ENCODE measurements around the gene CADPS2. TPM values are rescaled to one million over a fixed set of nuclear protein-coding genes. Genes with fewer than 3 reads are reported as not detected.

CADPS2 gene
- total and polyA plus RNA-seq, 2 of the 8 experiments (the other 6 are each of a cell fraction or from before 2014, with no cell fraction given) = 8.9 to 22.3 TPM

DNA sequence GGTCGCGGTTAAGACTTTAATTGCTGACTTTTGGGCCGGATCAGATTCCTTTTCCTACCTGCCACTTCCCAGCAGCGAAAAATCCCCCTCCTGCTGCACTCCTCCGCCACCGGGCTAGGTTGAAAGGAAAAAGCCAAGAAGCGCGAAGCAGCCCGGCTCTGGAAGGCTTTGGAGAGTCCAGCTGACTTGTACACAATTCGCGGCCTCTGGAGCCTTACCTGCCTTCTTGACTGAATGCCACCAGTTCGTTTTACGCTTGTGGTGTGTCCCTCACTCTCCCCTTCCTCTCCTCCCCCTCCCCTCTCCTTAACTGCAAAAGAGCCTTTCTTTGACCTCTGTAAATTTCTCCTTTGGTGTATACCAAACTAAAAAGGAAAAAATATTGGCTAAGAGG lies 579.0 kb downstream of the CADPS2 start:
- H4K20me1 ChIP-seq (replicated peaks in 1 of 2; ENCODE audit: control insufficient read depth in 1 of 2, insufficient read depth in 2 of 2, low read length in 2 of 2) = no peaks in the 10 kb centered on the region
- peak overlapping the region in 3 of 4 experiments; percentile 23 to 30 (median 26); a peak in 3 of 7 replicates for H3K9ac ChIP-seq (replicated peaks in 1 of 4; ENCODE audit: extremely low read depth in 1 of 4, low read depth in 3 of 4, low read length in 3 of 4)
- H3K79me1 ChIP-seq (ENCODE audit: low read depth, low read length) = no peaks in the 10 kb centered on the region
- H2BK12ac ChIP-seq (ENCODE audit: low read depth, low read length) = 0 out of 2 replicates have a peak overlapping the region, but pooled peaks have one; percentile 94
- peaks cover 0 to 26% of the 10 kb centered on the region in 2 experiments; a peak in 3 of 4 replicates for H3K79me2 ChIP-seq (ENCODE audit: control insufficient read depth in 1 of 2, insufficient read depth in 2 of 2, low read length in 2 of 2)
- H3K56ac ChIP-seq (replicated peaks; ENCODE audit: insufficient read length, low read depth, low read length) = no peak overlapping the region
- peaks cover 44% of the 10 kb centered on the region; the same call in 1 of the 2 replicates for H3K23me2 ChIP-seq (ENCODE audit: low read depth, low read length)
- no peak overlapping the region for H3K23ac ChIP-seq (ENCODE audit: insufficient read length)
- H3K18ac ChIP-seq (ENCODE audit: extremely low read depth, low read length) = peak overlapping the region; percentile 38; the same call in 1 of the 2 replicates
- H2BK5ac ChIP-seq (ENCODE audit: low read depth, low read length) = no peak overlapping the region
- H2BK15ac ChIP-seq (ENCODE audit: low read length) = no peak overlapping the region
- H3K36me3 ChIP-seq (ENCODE audit: control insufficient read depth in 2 of 4, insufficient read depth in 4 of 4, low read length in 3 of 4) = peaks cover 0 to 16% (median 0%) of the 10 kb centered on the region in 4 experiments; a peak in 1 of 8 replicates
- H3K14ac ChIP-seq (ENCODE audit: insufficient read length) = no peak overlapping the region
- H2AK5ac ChIP-seq (ENCODE audit: low read depth, low read length) = no peak overlapping the region
- H4K8ac ChIP-seq (ENCODE audit: extremely low read depth, insufficient read depth, low read length) = peak overlapping the region; percentile 51; the same call in 1 of the 2 replicates
- peak overlapping the region; percentile 81 to 93 (median 86) for H3K4me3 ChIP-seq (ENCODE audit: extremely low read depth in 1 of 4, insufficient read depth in 2 of 4, low read depth in 3 of 4, low read length in 4 of 4)
- peaks cover 14 to 58% (median 42%) of the 10 kb centered on the region in 4 experiments for H3K27me3 ChIP-seq (replicated peaks in 1 of 4; ENCODE audit: control insufficient read depth in 3 of 4, extremely low read depth in 1 of 4, insufficient read depth in 3 of 4, low read length in 3 of 4)
- DNase-seq (ENCODE audit: low read depth in 1 of 2, low spot score in 2 of 2) = peak in 1 of 2 experiments; percentile 81
- no peak overlapping the region for H2BK120ac ChIP-seq (replicated peaks; ENCODE audit: low read depth, low read length)
- CTCF ChIA-PET (ENCODE audit: partially characterized antibody) = interaction anchor here (1.4 to 3.1 kb wide), 6 partner anchors 22 to 226 kb away, joined by 3 to 11 read pairs (median 4); no protein-coding TSS in a partner anchor
- H3K27ac ChIP-seq (ENCODE audit: low read depth, low read length) = no peak overlapping the region
- H2BK20ac ChIP-seq (ENCODE audit: low read length) = no peak overlapping the region
- H4K5ac ChIP-seq (ENCODE audit: insufficient read length, low read depth, low read length) = no peak overlapping the region
- no peak overlapping the region for H4K91ac ChIP-seq (replicated peaks; ENCODE audit: insufficient read length, low read length)
- H3K4ac ChIP-seq (replicated peaks; ENCODE audit: insufficient read length, low read depth, low read length) = no peak overlapping the region
- WGBS, 2 experiments (ENCODE audit: extremely low coverage in 1 of 2, insufficient coverage in 1 of 2, insufficient read length in 1 of 2, insufficient replicate concordance in 2 of 2, low coverage in 1 of 2, low lambda C conversion rate in 2 of 2, missing lambda C conversion rate in 1 of 2) = 3% methylated on average over 12 of the region's 13 CpGs; no CpG with 5 or more reads in 1 of the 2 experiments
- H3K4me1 ChIP-seq (replicated peaks in 1 of 4; ENCODE audit: control insufficient read depth in 3 of 4, insufficient read depth in 4 of 4, low read length in 3 of 4) = peaks cover 7 to 32% (median 21%) of the 10 kb centered on the region in 4 experiments; a peak in 6 of 7 replicates
- H3K4me2 ChIP-seq (ENCODE audit: insufficient read depth in 1 of 2, low read depth in 2 of 2, low read length in 2 of 2) = peak overlapping the region; percentile 99 to 100
- no peak for FAIRE-seq
- H3K9me3 ChIP-seq (ENCODE audit: insufficient read depth in 2 of 2, low read depth in 1 of 2, low read length in 1 of 2) = no peaks in the 10 kb centered on the region
- H2AFZ ChIP-seq (ENCODE audit: low read length) = no peak overlapping the region
- POLR2A ChIA-PET (ENCODE audit: partially characterized antibody) = interaction anchor here (1.5 to 2.2 kb wide), 2 partner anchors 9 to 160 kb away, joined by 5 to 26 read pairs; no protein-coding TSS in a partner anchor
- TF ChIP-seq NRF1 (IDR thresholded peaks at IDR 0.05; ENCODE audit: low read depth, low read length) = no peak
- no peak for TF ChIP-seq TAF1 (IDR thresholded peaks at IDR 0.05; ENCODE audit: low read depth, low read length)
- TF ChIP-seq SP2 (IDR thresholded peaks at IDR 0.05; ENCODE audit: low read length) = no peak
- no peak for TF ChIP-seq CBX5 (IDR thresholded peaks at IDR 0.05; ENCODE audit: low read depth, low read length)
- TF ChIP-seq E2F6 (IDR thresholded peaks at IDR 0.05) = no peak
- TF ChIP-seq ZNF274 (IDR thresholded peaks at IDR 0.05; ENCODE audit: borderline replicate concordance, extremely low read depth, low read length) = no peak
- TF ChIP-seq, protein P1, sequence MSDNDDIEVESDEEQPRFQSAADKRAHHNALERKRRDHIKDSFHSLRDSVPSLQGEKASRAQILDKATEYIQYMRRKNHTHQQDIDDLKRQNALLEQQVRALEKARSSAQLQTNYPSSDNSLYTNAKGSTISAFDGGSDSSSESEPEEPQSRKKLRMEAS (IDR thresholded peaks at IDR 0.05) = no peak
- no peak for TF ChIP-seq SP1 (IDR thresholded peaks at IDR 0.05; ENCODE audit: low read depth, low read length)
- no peak for TF ChIP-seq FOSL1 (IDR thresholded peaks at IDR 0.05; ENCODE audit: insufficient read depth, low read depth, low read length)
- TF ChIP-seq NANOG (IDR thresholded peaks at IDR 0.05; ENCODE audit: insufficient read depth, low read depth, low read length, poor library complexity, severe bottlenecking) = no peak
- no peak for TF ChIP-seq YY1 (IDR thresholded peaks at IDR 0.05; ENCODE audit: low read depth, low read length)
- no peak for TF ChIP-seq SP4 (IDR thresholded peaks at IDR 0.05; ENCODE audit: low read length)
- no peak for TF ChIP-seq TAF7 (optimal IDR thresholded peaks at IDR 0.05; ENCODE audit: borderline replicate concordance, low read depth, low read length)

Data from H1 (cell line).